ENCODE results near the gene PPIF. TPM values are rescaled to one million over a fixed set of nuclear protein-coding genes. Genes with fewer than 3 reads are reported as not detected.

PPIF gene
- total RNA-seq, 4 donors from 2014 or later: 34.2 to 141 (median 94.5) TPM

DNA sequence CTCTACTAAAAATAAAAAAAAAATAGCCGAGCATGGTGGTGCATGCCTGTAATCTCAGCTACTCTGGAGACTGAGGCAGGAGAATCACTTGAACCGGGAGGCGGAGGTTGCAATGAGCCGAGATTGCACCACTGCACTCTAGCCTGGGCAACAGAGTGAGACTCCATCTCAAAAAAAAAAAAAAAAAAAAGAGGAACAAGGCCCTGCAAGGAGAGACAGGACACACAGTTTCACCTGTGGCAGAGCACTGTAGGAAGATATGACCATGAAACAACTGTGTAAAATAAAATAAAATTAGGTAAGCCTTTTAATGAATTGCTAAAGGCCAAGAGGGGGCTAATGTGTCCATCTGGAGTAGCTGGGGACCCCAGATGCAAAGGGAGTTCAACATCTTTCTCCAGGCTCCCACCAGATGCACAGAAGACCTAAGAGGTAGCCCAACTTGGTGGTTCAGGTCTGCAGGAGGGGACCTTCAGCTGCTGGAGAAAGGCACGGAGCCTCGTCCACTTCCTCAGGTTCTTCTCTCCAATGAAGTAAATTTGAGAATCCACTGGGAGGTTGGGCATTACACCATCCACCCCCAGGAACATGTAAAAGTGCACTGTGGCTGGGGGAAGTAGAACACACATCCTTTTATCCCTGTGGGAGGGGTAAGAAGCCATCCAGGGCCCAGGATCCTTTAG is 12.7 kb downstream of the PPIF start:
- DNase-seq (ENCODE audit: low spot score) (no peak), ATAC-seq (ENCODE audit: low FRiP score) (no peak)
- TF ChIP-seq, protein P1, sequence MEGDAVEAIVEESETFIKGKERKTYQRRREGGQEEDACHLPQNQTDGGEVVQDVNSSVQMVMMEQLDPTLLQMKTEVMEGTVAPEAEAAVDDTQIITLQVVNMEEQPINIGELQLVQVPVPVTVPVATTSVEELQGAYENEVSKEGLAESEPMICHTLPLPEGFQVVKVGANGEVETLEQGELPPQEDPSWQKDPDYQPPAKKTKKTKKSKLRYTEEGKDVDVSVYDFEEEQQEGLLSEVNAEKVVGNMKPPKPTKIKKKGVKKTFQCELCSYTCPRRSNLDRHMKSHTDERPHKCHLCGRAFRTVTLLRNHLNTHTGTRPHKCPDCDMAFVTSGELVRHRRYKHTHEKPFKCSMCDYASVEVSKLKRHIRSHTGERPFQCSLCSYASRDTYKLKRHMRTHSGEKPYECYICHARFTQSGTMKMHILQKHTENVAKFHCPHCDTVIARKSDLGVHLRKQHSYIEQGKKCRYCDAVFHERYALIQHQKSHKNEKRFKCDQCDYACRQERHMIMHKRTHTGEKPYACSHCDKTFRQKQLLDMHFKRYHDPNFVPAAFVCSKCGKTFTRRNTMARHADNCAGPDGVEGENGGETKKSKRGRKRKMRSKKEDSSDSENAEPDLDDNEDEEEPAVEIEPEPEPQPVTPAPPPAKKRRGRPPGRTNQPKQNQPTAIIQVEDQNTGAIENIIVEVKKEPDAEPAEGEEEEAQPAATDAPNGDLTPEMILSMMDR (IDR thresholded peaks at IDR 0.05): no peak

DNA sequence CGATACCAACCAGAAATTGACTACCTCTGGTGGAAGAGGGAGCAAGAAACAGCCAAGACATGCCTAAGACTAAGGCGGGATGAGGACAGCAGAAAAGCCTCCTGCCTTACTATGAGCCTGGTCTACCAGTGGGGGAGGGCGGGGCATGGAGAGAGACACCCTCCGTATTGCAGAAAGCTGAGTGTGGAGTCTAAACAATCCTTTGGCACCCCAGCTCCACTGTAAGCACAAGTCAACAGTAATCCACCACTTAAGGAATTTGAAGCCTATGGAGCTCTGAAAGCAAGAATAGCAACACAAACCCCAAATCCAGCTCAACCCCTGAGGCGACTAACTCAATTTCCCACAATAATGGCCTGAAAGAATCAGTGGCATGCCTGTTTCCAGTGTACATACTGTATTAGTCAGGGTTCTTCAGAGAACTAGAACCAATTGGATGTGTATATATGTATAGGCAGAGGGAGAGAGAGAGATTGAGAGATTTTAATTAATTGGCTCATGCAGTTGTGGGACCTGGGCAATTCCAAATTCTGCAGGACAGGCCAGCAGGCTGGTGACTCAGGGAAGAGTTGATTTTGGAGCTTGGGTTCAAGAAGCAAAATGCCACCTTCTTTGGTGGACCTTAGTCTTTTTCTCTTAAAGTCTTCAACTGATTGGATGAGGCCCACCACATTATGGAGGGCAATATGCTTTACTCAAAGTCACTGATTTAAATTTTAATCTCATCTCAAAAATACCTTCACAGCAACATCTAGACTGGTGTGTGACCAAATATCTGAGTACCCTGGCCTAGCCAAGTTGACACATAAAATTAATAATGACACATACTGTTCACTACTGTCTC is 13.5 kb downstream of the PPIF start:
- ATAC-seq (ENCODE audit: low FRiP score) (no peak), DNase-seq (ENCODE audit: low spot score) (no peak)
- TF ChIP-seq, protein P1 (IDR thresholded peaks at IDR 0.05): no peak

DNA sequence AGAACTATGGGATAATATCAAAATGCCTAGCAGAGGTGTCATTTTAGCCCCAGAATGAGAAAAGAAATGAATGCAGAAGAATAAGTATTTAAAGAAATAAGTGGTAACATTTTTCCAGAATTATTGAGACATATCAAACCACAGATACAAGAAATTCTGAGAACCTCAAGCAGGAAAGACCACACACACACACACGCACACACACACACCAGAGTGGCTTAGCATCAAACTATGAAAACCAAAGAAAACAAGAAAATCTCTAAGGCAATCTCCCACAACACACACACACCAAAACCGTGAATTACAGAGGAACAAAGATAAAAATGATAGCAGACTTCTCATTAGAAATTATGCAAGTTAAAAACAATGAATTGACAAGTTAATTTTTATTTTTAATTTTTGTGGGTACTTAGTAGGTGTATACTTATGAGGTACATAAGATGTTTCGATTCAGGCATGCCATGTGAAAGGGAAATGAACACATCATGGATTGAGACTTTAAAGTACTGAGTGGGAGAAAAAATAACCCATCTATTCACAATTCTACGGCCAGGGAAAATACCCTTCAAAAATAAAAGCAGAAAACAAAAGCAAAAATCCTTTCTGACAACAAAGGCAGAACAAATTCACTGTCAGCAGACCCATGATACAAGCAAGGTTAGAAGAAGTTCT is 14.6 kb downstream of the PPIF start:
- DNase-seq (ENCODE audit: low spot score) (no peak), ATAC-seq (ENCODE audit: low FRiP score) (no peak)
- TF ChIP-seq, protein P1 (IDR thresholded peaks at IDR 0.05): no peak

DNA sequence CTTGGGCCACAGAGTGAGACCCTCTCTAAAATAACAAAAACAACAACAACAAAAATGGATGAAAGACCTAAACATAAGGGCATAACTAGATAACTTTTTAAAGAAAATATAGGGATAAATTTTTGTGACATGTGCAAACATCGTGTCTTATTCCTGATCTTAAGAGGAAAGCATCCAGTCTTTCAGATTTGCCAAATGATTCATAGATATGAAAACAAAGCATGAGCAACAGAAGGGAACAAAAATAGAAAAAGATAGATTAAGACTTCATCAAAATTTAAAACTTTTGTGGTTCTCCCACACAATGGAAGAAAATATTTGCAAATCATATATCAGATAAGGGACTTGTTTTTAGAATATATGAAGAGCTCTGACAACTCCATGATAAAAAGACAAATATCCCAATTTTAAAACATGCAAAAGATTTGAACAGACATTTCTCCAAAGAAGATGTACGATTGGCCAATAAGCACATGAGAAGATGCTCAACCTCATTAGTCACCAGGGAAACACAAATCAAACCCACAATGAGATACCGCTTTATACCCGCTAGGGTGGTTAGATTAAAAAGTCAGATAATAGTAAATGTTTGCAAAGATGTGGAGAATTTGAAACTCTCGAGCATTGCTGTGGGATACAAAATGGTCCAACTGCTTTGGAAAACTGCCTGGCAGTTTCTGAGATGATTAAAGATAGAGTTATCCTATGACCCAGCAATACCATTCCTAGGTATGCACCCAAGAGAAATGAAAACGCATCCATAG is 20.3 kb downstream of the PPIF start:
- TF ChIP-seq, protein P1 (IDR thresholded peaks at IDR 0.05): no peak

DNA sequence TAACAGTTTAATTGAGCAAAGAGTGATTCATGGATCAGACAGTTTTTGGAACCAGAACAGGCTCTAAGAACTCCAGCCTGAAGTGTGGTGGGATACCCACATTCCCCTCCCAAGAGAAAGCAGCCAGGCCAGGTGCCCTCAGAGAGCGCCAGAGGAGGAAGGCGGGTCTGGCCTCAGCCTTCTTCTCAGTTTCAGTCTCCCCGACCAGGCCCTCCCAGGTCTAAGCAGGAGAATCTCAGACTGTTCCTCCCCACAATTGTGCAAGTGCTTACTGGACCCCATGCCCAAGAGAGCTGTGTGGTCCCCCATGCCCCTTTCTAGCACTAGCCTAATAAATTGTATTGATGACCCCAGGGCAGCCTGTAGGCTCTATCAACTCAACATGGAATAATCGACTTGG is 25.6 kb downstream of the PPIF start:
- no peak for DNase-seq (ENCODE audit: low spot score)
- TF ChIP-seq, protein P1 (IDR thresholded peaks at IDR 0.05): no peak
- ATAC-seq (ENCODE audit: low FRiP score): no peak

More for the DNA sequence above, 20.3 kb downstream of the PPIF start:
- ATAC-seq (ENCODE audit: low FRiP score) (no peak), DNase-seq (ENCODE audit: low spot score) (no peak)

DNA sequence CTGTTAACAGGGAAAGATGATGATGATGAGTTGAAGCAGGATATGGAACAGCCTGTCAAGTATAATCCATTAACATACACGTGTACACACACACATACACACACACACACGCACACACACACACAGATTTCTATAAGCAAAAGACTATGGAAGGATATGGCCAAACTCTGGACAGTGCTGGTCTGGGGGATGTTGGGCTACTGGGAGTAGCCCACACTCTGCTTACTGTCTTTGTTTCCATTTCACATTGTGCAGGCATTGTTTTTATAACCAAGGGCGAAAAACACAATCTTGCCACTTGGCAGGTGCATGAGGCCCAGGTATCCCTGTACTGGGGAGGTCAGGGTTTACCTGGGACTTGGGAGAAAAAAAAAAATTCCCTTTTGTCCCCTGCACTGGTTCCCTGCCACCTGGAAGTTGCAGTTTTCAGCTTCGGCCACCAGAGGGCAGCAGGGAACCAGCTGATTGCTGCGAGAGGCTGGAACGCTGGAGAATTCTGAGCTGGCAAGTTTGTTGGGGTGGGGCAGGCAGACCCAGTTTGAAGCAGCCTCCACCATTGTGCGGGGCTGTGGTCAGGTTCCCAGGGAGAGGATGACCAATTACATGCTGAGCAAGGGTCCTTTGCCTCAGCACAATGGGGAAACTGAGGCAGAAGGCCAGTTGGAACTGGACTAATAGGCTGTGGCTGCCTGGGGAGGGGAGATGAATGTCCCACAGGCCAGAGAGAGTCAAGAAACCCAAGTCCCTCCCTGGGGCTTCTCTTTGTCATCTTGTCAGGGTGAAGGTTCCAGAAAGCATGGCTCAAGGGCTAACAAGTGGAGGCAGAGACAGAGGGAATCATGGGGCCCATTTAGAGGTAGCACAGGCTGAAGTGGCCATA is 27.3 kb downstream of the PPIF start:
- TF ChIP-seq, protein P1 (IDR thresholded peaks at IDR 0.05): peak in 1 of 3 donors; percentile 97
- ATAC-seq (ENCODE audit: low FRiP score) (peak; percentile 48), DNase-seq (ENCODE audit: low spot score) (peak; percentile 77)

All from omental fat pad (tissue), 4 donors.